ENCODE results near the gene PPIAL4G. TPM values are rescaled to one million over a fixed set of nuclear protein-coding genes. Genes with fewer than 3 reads are reported as not detected.
"Not testable (repeated sequence)": the region's sequence is repeated elsewhere in the genome, so short reads cannot be mapped to it uniquely, and the experiment has no call there.

Gene PPIAL4G
- total RNA-seq, 2 experiments from 2014 or later: 0.84 to 1.1 TPM

- peak; percentile 45 for DNase-seq
- CTCF ChIA-PET; H3K27me3 Mint-ChIP-seq; H3K4me1 Mint-ChIP-seq; H3K36me3 Mint-ChIP-seq (ENCODE audit: low read depth); H3K9me3 Mint-ChIP-seq; POLR2A ChIA-PET: not testable (repeated sequence)
- Mint-ChIP-seq H3K27ac (peak overlapping the region; percentile 86), H3K4me3 (peak overlapping the region; percentile 74)
These were observed 24.1 kb downstream of the PPIAL4G start for GRCh38 chr1:148458901-148459581.

DNA sequence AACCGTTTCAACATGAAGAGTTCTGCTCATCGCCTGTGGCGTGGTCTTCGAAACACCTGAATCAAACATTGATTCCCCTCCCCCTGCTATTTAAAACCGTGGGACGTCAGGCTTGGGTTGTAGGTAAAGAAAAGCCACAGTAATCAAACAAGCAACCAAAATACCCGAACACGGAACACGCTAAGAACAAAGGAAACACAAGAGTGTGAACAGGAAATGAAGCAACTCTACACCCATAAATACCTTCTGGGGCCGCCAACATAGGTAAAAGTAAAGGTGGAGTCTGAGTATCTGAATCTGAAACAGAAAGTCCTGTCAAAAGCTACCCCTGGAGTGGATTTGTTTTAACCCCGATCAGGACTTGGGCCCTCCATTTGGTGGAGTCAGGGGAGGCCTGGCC is 24.7 kb downstream of the PPIAL4G start:
- peak overlapping the region; percentile 84 for H3K4me3 Mint-ChIP-seq
- H3K27ac Mint-ChIP-seq: peak overlapping the region; percentile 97
- DNase-seq: peak; percentile 71
- POLR2A ChIA-PET; H3K27me3 Mint-ChIP-seq; CTCF ChIA-PET; H3K9me3 Mint-ChIP-seq; H3K4me1 Mint-ChIP-seq; H3K36me3 Mint-ChIP-seq (ENCODE audit: low read depth): not testable (repeated sequence)

- CTCF ChIA-PET; H3K9me3 Mint-ChIP-seq; H3K27me3 Mint-ChIP-seq; POLR2A ChIA-PET; H3K4me3 Mint-ChIP-seq; H3K36me3 Mint-ChIP-seq (ENCODE audit: low read depth); H3K4me1 Mint-ChIP-seq; H3K27ac Mint-ChIP-seq; DNase-seq: not testable (repeated sequence)
These were observed 30.3 kb downstream of the PPIAL4G start for GRCh38 chr1:148452845-148453244.

DNA sequence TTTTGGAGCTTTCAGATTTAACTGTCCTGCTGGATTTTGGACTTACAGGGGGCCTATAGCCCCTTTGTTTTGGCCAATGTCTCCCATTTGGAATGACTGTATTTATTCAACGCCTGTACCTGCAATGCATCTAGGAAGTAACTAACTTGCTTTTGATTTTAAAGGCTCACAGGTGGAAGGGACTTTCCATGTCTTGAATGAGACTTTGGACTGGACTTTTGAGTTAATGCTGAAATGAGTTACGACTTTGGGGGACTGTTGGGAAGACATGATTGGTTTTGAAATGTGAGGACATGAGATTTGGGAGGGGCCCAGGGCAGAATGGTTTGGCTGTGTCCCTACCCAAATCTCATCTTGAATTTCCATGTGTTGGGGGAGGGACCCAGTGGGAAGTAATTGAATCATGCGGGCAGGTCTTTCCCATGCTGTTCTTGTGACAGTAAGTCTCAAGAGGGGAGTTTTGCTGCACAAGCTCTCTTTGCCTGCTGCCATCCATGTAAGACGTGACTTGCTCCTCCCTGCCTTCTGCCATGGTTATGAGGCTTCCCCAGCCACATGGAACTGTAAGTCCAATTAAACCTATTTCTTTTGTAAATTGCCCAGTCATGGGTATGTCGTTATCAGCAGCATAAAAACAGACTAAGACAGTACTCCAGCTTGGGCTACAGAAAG is 43.3 kb downstream of the PPIAL4G start:
- POLR2A ChIA-PET: not testable (repeated sequence)

GRCh38 chr1:148435406-148435805 is 47.7 kb downstream of the PPIAL4G start:
- Mint-ChIP-seq H3K27ac (no peak overlapping the region), H3K4me3 (no peak overlapping the region), H3K9me3 (no peaks in the 10 kb centered on the region), H3K4me1 (peaks cover 29% of the 10 kb centered on the region), H3K36me3 (ENCODE audit: low read depth) (peaks cover 76% of the 10 kb centered on the region), H3K27me3 (no peaks in the 10 kb centered on the region)
- no peak for DNase-seq
- ChIA-PET CTCF (no interaction called here), POLR2A (no interaction called here)

More for the DNA sequence above, 43.3 kb downstream of the PPIAL4G start:
- CTCF ChIA-PET, DNase-seq, H3K27me3 Mint-ChIP-seq, H3K9me3 Mint-ChIP-seq, H3K27ac Mint-ChIP-seq, H3K4me3 Mint-ChIP-seq: not testable (repeated sequence)
- Mint-ChIP-seq H3K4me1 (peaks cover 17% of the 10 kb centered on the region), H3K36me3 (ENCODE audit: low read depth) (peaks cover 37% of the 10 kb centered on the region)

DNA sequence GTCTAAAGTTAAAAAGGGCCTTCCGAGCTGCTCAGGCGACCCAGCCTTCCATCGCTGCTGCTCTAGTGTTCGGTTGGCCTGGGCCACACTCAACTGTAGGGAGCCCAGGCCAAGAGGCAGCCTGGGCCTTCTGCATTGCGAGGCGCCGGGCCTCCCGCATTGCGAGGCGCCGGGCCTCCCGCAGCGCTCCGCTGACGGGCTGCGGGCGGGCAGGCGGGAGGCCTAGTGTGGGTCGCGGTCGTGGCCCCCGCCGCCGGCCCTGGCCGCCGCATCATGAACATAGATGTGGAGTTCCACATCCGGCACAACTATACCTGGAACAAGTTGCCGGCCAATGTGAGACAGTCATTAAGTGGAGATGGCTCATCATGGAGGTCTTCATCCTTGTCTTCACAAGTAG is 48.3 kb downstream of the PPIAL4G start:
- peaks cover 27% of the 10 kb centered on the region for H3K4me1 Mint-ChIP-seq
- ChIA-PET CTCF (no interaction called here), POLR2A (no interaction called here)
- H3K9me3 Mint-ChIP-seq: no peaks in the 10 kb centered on the region
- H3K4me3 Mint-ChIP-seq: no peak overlapping the region
- H3K27ac Mint-ChIP-seq: no peak overlapping the region
- H3K27me3 Mint-ChIP-seq: no peaks in the 10 kb centered on the region
- peaks cover 79% of the 10 kb centered on the region for H3K36me3 Mint-ChIP-seq (ENCODE audit: low read depth)
- no peak for DNase-seq

DNA sequence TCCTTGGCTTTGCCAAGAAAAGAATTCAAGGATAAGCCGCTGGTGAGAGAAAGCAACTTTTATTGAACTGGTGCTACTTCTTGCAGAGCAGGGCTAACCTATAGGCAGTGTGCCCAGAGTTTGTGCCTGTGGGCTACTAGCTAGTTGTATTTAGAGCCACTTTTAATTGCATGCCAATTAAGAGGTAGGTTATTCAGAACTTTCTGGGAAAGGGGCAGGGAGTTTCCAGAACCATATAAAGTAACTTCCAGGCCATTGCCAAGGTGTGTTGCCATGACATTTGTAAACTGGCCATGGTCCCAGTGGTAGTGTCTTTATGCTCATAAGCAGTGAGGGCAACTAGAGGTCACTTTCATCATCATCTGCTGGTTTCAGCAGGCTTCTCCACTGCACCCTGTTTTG is 50.2 kb downstream of the PPIAL4G start:
- DNase-seq, H3K9me3 Mint-ChIP-seq, POLR2A ChIA-PET, H3K27ac Mint-ChIP-seq, H3K27me3 Mint-ChIP-seq, H3K4me3 Mint-ChIP-seq, CTCF ChIA-PET: not testable (repeated sequence)
- Mint-ChIP-seq H3K36me3 (ENCODE audit: low read depth) (peaks cover 85% of the 10 kb centered on the region), H3K4me1 (peaks cover 26% of the 10 kb centered on the region)

Other genes starting within 250 kb of the PPIAL4G start
- gene NBPF14, start 112.7 kb upstream of the PPIAL4G start, total RNA-seq: 10 to 100 TPM; 16.8 to 20.6 TPM

All from activated CD4-positive, alpha-beta T cell treated with anti-CD3 and anti-CD28 coated beads, Interleukin-2, amount 10 ng/mL, durations not matched to agents 7 days and 5 days (primary cell).